LNCAP (cell line): Measurements from ENCODE around the gene SIM2.

Experiments
- TF ChIP-seq, protein P1 (sequence below): fragments of 450-650 bp; IDR thresholded peaks from 2 replicates; pipeline ENCODE4 v1.5.1; 2017; ENCODE audit warnings: mild to moderate bottlenecking

Gene SIM2

DNA sequence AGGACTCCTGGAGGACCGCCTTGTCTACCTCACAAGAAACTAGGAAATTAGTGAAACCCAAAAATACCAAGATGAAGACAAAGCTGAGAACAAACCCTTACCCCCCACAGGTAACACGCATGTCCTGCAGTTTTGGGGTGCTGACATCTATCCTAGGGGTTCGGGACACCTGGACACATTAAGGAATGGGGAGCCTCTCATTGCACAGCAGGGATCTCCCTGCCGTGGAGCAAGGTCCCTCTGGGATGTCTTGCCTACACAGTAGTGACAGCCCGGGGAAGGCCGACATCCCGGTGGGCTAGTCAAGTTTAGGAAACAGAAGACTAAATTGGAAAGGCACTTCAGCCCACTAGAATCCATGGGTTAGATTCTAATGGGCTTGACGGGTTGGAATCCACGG is 44.5 kb downstream of the SIM2 start:
- TF ChIP-seq, protein P1, sequence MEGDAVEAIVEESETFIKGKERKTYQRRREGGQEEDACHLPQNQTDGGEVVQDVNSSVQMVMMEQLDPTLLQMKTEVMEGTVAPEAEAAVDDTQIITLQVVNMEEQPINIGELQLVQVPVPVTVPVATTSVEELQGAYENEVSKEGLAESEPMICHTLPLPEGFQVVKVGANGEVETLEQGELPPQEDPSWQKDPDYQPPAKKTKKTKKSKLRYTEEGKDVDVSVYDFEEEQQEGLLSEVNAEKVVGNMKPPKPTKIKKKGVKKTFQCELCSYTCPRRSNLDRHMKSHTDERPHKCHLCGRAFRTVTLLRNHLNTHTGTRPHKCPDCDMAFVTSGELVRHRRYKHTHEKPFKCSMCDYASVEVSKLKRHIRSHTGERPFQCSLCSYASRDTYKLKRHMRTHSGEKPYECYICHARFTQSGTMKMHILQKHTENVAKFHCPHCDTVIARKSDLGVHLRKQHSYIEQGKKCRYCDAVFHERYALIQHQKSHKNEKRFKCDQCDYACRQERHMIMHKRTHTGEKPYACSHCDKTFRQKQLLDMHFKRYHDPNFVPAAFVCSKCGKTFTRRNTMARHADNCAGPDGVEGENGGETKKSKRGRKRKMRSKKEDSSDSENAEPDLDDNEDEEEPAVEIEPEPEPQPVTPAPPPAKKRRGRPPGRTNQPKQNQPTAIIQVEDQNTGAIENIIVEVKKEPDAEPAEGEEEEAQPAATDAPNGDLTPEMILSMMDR, result no peak

DNA sequence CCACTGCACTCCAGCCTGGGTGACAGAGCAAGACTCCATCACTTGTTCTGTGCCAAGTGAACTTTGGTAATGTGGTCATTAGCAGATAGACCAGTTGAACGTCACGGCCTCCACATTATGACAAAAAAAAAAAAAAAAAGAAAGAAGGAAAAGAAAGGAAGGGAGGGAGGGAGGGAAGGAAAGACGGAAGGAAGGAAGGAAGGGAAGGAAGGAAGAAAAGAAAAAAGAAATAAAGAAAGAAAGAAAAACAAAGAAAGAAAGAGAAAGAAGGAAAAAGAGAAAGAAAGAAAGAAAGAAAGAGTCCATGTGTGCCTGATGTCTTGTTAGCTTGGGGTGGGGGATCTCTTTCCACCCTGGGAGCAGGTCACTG is 45.3 kb downstream of the SIM2 start:
- TF ChIP-seq, protein P1, result no peak

DNA sequence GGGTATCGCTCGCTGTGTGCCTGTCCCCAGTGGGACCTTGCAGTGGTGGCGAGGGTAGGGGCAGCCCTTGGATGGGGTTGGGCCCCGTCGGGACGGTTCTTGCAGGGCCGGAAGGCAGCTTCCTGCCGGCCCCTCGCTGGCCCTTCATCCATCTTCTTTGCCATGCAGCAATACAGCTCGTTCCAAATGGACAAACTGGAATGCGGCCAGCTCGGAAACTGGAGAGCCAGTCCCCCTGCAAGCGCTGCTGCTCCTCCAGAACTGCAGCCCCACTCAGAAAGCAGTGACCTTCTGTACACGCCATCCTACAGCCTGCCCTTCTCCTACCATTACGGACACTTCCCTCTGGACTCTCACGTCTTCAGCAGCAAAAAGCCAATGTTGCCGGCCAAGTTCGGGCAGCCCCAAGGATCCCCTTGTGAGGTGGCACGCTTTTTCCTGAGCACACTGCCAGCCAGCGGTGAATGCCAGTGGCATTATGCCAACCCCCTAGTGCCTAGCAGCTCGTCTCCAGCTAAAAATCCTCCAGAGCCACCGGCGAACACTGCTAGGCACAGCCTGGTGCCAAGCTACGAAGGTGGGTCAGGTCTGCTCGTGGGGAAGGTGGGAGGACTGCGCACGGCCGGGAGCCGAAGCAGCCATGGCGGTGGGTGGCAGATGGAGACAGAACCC is 45.8 kb downstream of the SIM2 start:
- TF ChIP-seq, protein P1, result no peak

DNA sequence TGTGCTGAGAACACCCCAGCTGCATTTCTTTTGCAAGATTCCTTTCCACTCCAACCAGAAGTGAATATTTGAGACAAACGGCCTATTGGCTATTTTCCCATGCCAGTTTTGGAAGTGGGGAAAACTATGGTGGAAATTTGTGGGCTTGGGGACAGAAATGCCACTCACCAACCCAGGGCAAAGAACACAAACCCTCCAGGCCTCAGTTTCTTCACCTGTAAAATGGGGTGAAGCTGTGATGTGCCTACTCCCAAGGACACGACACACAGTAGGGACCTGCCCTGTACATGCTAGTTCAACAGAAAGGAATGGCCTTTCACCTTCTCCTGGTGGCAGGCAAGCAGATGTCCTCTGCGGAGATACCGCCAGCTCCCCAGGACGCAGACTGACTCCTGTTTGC is 46.5 kb downstream of the SIM2 start:
- TF ChIP-seq, protein P1, result no peak

DNA sequence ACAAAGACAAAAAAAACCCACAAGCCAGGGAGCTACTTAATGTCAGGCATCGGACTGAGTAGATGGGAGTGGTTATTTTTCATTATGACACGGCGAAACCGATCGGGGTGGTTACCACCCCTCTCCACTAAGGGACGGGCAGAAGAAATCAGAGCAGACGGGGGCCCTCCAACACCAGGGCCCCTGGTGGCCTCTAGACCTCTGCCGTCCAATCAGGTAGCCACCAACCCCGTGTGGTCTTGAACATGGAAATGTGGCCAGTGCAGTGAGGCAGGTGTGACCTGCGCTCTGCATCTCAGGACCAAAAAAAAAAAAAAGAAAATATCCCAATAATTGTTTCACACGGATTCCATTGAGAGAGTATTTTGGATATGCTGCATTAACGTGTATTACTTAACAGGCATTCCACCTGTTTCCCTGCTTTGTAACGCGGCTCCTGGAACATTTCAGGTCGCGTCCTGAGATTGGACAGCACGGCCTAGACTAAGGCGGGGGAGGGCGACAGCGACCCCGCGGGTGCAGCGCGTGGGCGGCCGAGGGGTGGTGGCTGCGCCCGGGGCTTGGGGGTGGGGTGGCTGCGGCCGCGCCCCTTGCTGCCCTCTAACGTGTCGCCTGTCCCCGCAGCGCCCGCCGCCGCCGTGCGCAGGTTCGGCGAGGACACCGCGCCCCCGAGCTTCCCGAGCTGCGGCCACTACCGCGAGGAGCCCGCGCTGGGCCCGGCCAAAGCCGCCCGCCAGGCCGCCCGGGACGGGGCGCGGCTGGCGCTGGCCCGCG is 48.3 kb downstream of the SIM2 start:
- TF ChIP-seq, protein P1, result no peak

GRCh38 chr21:36747815-36748383 is 49.0 kb downstream of the SIM2 start:
- TF ChIP-seq, protein P1, result no peak

- TF ChIP-seq, protein P1, result no peak
Measured at GRCh38 chr21:36749935-36750575, 51.1 kb downstream of the SIM2 start.
